T-helper 2 cell treated with Interferon-gamma antibody and Interleukin-4, amounts not matched to agents 100 ng/mL and 5 ng/mL, for 36 hours (primary cell): ENCODE measurements around the gene JDP2. TPM values are rescaled to one million over a fixed set of nuclear protein-coding genes. Genes with fewer than 3 reads are reported as not detected.
"Not testable (repeated sequence)": the region's sequence is repeated elsewhere in the genome, so short reads cannot be mapped to it uniquely, and the experiment has no call there.

ENCODE experiments used
- intact Hi-C: fragments of 100-400 bp; cut with micrococcal nuclease; formaldehyde crosslinking; loops from one replicate; pipeline ENCODE4 v1.15.1; 2023
- total RNA-seq: library from RNA; stranded (reverse); gene quantifications from 2 replicates; pipeline ENCODE4 v1.2.3, GENCODE V29; 2022

The JDP2 gene
- total RNA-seq, 1 donor from 2014 or later: 0.75 TPM

- intact Hi-C loops: loop anchor here (10.0 kb wide), 1 partner anchor 149 kb away; no protein-coding TSS in a partner anchor
Measured at GRCh38 chr14:75453817-75454434, 26.1 kb downstream of the JDP2 start.

GRCh38 chr14:75454963-75455546, 27.2 kb downstream of the JDP2 start:
- intact Hi-C loops: loop anchor here (10.0 kb wide), 1 partner anchor 150 kb away; no protein-coding TSS in a partner anchor

DNA sequence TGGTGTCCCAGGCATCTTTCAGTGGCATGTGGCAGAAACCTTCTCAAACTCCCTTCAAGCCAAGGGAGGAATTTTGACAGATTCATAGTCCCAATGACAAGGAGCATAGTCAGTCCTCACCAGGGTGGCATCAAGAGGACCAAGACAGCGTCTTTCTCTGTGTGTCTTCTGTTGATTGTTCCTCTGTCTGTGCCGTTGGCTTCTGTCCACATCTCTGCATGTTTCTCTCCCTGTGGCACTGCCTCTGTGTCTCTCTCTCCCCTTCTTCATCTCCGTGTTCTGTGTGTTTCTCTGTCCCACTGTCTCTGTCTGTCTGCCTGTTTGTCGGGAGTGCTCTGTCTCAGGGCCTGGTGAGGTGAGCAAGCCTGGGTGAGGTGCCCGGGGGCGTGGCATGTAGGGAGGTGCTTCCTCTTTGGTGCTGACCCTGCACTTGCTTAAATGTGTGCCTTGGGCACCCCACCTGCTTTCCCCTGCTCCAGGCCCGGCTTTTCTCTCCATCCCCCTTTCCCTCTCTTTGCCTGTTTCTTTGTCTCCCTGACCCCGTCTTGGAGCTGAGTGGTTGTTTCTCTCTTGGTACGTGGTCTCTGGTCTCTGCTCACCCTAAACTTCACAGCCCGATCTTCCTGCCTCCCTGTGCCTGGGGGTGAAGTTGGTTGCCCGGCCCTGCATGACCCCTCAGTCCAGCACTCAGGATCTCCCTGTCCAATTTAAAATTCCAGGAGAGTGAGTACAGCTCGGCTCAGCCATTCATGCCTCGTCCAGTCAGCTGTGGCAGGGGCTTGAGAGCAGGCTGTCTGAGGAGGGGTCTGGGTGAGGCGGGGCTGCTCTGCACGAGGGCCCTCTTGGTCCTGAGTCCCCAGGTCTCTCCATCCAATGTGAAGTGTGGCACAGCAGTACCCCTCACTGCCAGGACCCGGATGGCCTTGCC, 28.5 kb downstream of the JDP2 start:
- intact Hi-C loops: loop anchor here (10.0 kb wide), 1 partner anchor 152 kb away; no protein-coding TSS in a partner anchor

- intact Hi-C loops: loop anchor here (10.0 kb wide), 1 partner anchor 152 kb away; no protein-coding TSS in a partner anchor
Measured at GRCh38 chr14:75456997-75457335, 29.1 kb downstream of the JDP2 start.

DNA sequence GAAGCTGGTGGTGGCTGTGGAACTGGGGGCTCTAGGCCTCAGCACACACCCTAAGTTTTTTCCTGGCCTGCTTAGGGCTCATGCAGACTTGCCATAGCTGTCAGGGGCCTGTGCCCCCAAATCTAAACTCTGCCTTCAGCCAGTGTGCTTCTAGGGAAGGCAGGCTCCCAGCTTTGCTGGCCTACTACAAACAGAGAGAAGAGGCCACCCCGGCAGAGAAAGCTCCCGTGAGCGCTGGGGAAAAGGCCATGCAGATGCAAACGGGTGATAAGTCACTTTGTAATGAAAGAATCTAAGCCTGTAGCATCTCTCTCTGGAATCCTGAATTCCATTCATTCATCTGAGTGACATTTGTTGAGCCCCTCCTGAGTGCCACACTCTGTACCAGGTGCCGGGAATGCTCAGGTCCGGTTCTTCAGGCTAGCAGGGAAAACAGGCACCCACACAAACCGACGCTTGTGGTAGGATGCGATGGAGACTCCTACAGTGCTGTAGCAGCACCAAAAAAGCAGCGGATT, 29.9 kb downstream of the JDP2 start:
- intact Hi-C loops: loop anchor here (10.0 kb wide), 1 partner anchor 153 kb away; no protein-coding TSS in a partner anchor

DNA sequence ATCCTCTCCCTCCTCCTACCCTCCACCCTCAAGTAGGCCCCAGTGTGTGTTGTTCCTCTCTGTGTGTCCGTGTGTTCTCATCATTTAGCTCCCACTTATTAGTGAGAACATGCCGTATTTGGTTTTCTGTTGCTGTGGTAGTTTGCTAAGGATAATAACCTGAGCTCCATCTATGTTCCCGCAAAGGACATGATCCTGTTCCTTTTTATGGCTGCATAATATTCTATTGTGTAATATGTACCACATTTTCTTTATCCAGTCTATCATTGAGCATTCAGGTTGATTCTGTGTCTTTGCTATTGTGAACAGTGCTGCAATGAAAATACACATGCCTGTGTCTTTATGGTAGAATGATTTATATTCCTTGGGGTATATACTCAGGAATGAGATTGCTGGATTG, 30.5 kb downstream of the JDP2 start:
- intact Hi-C loops: loop anchor here (10.0 kb wide), 1 partner anchor 154 kb away; no protein-coding TSS in a partner anchor

DNA sequence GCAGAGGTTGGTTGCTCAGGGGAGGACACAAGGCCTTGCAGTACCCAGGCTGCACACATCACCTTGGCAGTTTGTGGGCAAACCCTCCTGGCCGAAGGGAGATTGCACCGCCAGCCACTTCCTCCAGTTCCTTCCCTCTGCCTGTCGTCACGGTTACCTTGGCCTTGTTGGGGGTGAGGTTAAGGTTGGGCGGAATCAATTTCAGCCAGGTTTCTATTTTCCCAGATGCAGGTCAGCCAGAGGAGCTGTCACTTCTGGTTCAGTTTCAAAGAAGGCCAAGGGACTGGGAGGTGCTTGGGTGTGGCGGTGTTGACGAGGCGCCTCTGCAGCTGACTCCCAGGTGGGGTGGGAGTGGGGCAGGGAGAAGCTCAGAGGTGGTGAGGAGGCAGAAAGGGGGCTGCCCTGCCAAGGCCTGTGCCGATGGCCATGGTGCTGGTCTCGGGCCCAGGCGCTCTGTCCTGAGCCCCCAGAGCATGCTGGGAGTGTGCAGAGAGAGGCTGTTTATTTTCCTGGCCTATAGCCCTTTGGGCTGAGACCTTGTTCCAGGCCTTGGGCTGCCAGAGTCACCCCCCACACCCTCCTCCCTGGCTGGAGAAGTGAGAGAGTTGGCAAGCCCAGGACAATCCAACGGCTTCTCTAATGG, 31.4 kb downstream of the JDP2 start:
- intact Hi-C loops: loop anchor here (10.0 kb wide), 1 partner anchor 154 kb away; no protein-coding TSS in a partner anchor

DNA sequence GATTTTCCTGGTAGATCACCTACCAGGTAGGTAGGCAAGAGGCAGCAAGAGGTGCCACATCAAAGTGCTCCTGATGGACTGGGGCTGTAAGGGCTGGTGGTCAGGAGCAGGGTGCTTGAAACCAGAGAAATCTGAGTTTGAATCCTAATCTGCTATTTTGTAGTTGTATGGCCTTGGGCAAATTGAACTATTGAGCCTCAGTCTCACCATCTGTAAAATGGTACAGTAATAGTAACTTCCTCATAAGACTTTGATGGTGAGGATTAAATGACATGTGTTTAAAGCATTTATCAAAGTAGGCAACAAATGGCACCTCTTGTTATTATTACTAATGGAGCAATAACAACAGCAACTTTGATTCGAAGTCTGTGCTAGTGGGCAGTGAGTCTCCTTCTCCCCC, 32.0 kb downstream of the JDP2 start:
- intact Hi-C loops: loop anchor here (10.0 kb wide), 1 partner anchor 155 kb away; no protein-coding TSS in a partner anchor

DNA sequence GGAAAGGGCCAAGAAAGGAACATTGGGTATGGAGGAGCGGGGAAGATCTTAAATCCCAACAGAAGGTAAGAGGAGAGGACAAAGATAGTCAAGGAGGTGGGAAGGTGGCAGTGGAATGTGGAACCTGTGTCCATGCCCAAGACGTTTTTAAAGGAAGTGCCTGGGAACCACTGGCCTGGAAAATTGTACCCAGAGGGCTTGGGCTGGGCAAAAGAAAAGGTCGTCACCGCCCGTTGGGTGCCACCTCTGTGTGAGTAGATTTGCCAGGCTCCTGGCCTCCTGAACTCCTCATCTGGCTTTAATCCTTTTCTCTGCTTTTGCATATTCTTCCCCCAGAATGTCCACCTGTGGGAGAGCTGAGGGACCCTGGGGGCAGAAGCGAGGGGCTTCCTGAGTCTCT, 32.6 kb downstream of the JDP2 start:
- intact Hi-C loops: no loop called here

DNA sequence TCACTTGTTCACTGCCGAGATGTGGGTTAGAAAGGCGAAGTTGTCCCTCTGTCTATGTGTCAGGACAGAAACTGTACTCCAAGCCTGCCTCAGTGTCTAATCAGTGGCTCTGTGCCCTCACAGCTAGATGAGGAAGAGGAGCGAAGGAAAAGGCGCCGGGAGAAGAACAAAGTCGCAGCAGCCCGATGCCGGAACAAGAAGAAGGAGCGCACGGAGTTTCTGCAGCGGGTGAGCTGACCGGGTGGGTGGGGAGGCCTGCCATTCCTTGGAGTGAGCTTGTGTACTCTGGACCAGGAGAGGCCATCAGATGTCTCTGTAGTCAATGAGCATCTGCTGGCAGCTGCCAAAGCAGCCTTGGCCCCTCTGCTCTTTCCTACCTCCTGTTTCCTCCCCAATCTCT, 33.5 kb downstream of the JDP2 start:
- intact Hi-C loops: no loop called here

GRCh38 chr14:75461755-75462349, 34.0 kb downstream of the JDP2 start:
- intact Hi-C loops: no loop called here

- intact Hi-C loops: no loop called here
Measured at GRCh38 chr14:75464626-75465025, 36.8 kb downstream of the JDP2 start.

- intact Hi-C loops: no loop called here
Measured at GRCh38 chr14:75467763-75468162, 39.9 kb downstream of the JDP2 start.

- intact Hi-C loops: no loop called here
Measured at GRCh38 chr14:75469164-75469563, 41.3 kb downstream of the JDP2 start.

DNA sequence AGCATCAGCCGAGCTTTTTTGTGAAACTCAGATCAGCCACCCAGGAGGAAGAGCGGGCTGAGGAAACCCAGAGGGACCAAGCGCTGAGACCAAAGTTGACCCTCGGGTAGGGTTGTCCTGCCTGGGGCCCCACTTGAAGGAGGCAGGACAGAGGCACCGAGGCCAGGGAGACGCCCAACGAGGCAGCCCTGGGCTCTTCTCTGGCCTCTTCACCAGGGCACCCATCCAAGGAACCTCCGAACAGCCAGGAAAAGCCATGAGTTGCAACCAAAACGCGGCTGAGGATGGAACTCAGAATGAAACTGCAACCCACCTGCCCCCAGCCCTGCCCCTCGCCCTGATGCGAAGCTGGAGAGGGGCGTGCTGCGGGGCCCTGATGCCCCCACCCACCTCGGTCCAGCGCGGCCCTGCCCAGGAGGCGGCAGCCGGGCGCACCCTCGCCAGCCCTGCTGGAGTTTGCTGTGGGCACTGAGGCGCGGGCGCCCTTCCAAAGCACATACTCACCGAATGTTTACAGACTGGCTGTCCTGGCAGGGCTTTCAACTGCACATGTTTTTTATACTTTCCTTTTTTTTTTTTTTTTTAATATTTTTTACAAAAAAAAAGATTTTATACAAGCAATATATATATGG, 41.9 kb downstream of the JDP2 start:
- intact Hi-C loops: no loop called here

DNA sequence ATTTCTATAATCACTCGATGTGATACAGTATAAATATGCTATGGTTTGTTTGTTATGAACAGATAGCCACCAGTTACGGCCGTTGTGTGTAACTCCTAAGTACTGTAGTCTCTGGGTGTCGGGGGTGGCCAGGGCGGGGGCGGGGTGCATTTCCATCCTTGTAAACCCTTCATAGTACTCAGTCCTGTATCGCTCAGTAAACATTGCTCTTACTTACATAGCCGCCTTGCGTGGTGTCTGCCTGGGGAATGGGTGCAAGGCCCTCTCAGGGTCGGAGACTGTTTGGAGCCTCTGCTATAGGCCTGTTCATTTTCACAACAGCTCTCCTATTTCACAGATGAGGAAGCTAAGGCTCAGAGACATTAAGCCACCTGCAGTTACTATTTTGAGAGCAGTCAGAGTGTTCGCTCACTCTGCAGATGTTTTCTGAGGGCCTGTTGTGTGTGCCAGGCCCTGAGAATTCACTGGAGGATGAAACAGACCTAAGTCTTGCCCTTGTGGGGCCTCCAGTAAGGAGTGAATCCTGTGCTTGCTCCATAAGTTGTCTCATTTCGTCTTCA, 42.5 kb downstream of the JDP2 start:
- intact Hi-C loops: no loop called here

GRCh38 chr14:75471059-75471458, 43.2 kb downstream of the JDP2 start:
- intact Hi-C loops: no loop called here

GRCh38 chr14:75474127-75474526, 46.3 kb downstream of the JDP2 start:
- intact Hi-C loops: not testable (repeated sequence)

DNA sequence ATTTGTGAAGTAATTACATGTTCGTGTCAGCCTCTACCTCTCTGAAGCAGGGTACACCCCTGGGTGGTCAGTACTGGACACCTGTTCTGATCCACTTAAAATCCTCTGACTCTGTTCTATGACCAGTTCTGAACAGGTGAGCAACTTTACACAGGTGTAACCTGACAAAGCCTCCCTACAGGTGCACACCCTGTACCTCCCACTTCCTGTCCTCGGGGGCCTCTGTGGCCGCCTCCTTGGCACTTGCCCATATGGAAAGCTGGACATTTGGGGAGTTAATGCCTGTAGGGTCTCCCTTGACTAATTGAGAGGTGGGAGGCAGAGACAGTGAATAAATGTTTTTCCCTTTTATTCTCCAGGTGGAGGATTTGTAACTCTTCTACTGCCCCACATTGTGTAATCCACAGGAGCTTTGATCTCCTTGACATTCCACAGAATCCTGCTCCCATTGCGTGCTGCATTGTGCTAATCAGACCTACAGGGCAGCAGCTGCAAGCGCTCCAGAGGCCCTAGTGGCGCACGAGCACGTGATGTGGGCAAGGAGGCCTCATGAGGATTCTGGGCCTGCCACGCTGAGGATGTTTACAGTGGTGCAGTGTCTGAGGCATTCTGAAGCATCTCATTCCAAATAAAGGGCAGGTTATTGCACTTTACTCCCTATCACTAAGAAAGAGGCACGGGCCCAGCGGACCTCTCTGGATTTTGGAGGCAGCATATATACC, 48.6 kb downstream of the JDP2 start:
- intact Hi-C loops: no loop called here
